GM23338 (cell line): ENCODE measurements around the gene EGFL7. TPM values are rescaled to one million over a fixed set of nuclear protein-coding genes. Genes with fewer than 3 reads are reported as not detected.

ENCODE experiments used
- ATAC-seq: fragments of 200-7000 bp; cut with Tn5 transposase; 3 replicates; pipeline ENCODE4 v1.9.1; 2020
- DNase-seq: peaks from one replicate; pipeline ENCODE4 v3.0.0-alpha.2; 2015; ENCODE audit warnings: low spot score
- H2AFZ ChIP-seq: fragments of 200-600 bp; sonication (generic); 2 replicates; pipeline ENCODE4 v1.8.0; 2016; ENCODE audit warnings: antibody characterized with exemption, mild to moderate bottlenecking, moderate library complexity
- H3F3A ChIP-seq: fragments of 200-600 bp; sonication (generic); replicated peaks from 2 replicates; pipeline ENCODE4 v1.8.0; 2017; ENCODE audit warnings: antibody characterized with exemption, mixed run types, low read depth
- H3K27ac ChIP-seq: fragments of 200-600 bp; sonication (generic); 2 replicates; pipeline ENCODE4 v1.6.1; 2016; ENCODE audit warnings: low read depth
- H3K27me3 ChIP-seq: fragments of 200-600 bp; sonication (generic); 2 replicates; pipeline ENCODE4 v1.8.0; 2016; ENCODE audit warnings: mild to moderate bottlenecking, mixed run types, moderate library complexity; ENCODE audit not compliant: insufficient read depth
- H3K36me3 ChIP-seq: fragments of 200-600 bp; sonication (generic); 2 replicates; pipeline ENCODE4 v1.8.0; 2016; ENCODE audit warnings: mild to moderate bottlenecking; ENCODE audit not compliant: insufficient read depth
- H3K4me1 ChIP-seq: fragments of 200-600 bp; sonication (generic); 2 replicates; pipeline ENCODE4 v1.8.0; 2016; ENCODE audit warnings: mild to moderate bottlenecking, moderate library complexity; ENCODE audit not compliant: insufficient read depth
- H3K4me2 ChIP-seq: fragments of 200-600 bp; sonication (generic); 2 replicates; pipeline ENCODE4 v1.7.1; 2017; ENCODE audit warnings: mixed run types
- H3K4me3 ChIP-seq: fragments of 200-600 bp; sonication (generic); 2 replicates; pipeline ENCODE4 v1.6.1; 2016; ENCODE audit warnings: mixed run types
- H3K79me2 ChIP-seq: fragments of 200-600 bp; sonication (generic); replicated peaks from 2 replicates; pipeline ENCODE4 v1.8.0; 2017; ENCODE audit warnings: mild to moderate bottlenecking; ENCODE audit not compliant: insufficient read depth
- H3K9me2 ChIP-seq: fragments of 200-600 bp; sonication (generic); 2 replicates; pipeline ENCODE4 v1.8.0; 2017; ENCODE audit not compliant: insufficient read depth
- H4K20me1 ChIP-seq: fragments of 200-600 bp; sonication (generic); replicated peaks from 2 replicates; pipeline ENCODE4 v1.8.0; 2017; ENCODE audit warnings: mild to moderate bottlenecking; ENCODE audit not compliant: insufficient read depth
- H3K27ac Mint-ChIP-seq: 2 replicates; pipeline ENCODE4 v1.8.0; 2020; ENCODE audit warnings: inconsistent platforms, mild to moderate bottlenecking, moderate library complexity, mixed read lengths
- H3K27me3 Mint-ChIP-seq: 3 replicates; pipeline ENCODE4 v1.8.0; 2022; ENCODE audit warnings: low read depth, mild to moderate bottlenecking, moderate library complexity, mixed read lengths, inconsistent platforms; ENCODE audit not compliant: insufficient read depth, poor library complexity
- H3K36me3 Mint-ChIP-seq: 3 replicates; pipeline ENCODE4 v1.8.0; 2021; ENCODE audit warnings: low read depth, mild to moderate bottlenecking, inconsistent platforms, moderate library complexity, mixed read lengths
- H3K4me1 Mint-ChIP-seq: 3 replicates; pipeline ENCODE4 v1.8.0; 2020; ENCODE audit warnings: mild to moderate bottlenecking, inconsistent platforms, mixed read lengths
- H3K4me3 Mint-ChIP-seq: 3 replicates; pipeline ENCODE4 v1.8.0; 2021; ENCODE audit warnings: moderate library complexity, mild to moderate bottlenecking, inconsistent platforms, mixed read lengths
- H3K9me3 Mint-ChIP-seq: 3 replicates; pipeline ENCODE4 v1.8.0; 2020; ENCODE audit warnings: moderate library complexity, mild to moderate bottlenecking, inconsistent platforms, mixed read lengths
- CREB1 ChIP-seq: fragments of 250-450 bp; sonication (Bioruptor Pico); IDR thresholded peaks from 2 replicates; pipeline ENCODE4 v1.5.0; 2020; ENCODE audit warnings: low read depth, mild to moderate bottlenecking, moderate library complexity
- CTCF ChIP-seq, 2 experiments: fragments of 200-600 bp in 1 of 2; sonication (generic) in 1 of 2; conservative IDR thresholded peaks; 2 replicates each; pipeline versions ENCODE4 v1.5.1 to v1.6.1; 2016 to 2017; ENCODE audit warnings: antibody characterized with exemption in 2 of 2, low read depth in 2 of 2, mild to moderate bottlenecking in 2 of 2, moderate library complexity in 1 of 2
- ETS1 ChIP-seq: IDR thresholded peaks from 2 replicates; pipeline ENCODE4 v1.6.1; 2016; ENCODE audit warnings: antibody characterized with exemption
- EZH2phosphoT487 ChIP-seq: fragments of 200-600 bp; sonication (generic); IDR thresholded peaks from one replicate; pipeline ENCODE4 v1.8.1; 2018; ENCODE audit warnings: antibody characterized with exemption; ENCODE audit not compliant: unreplicated experiment
- JUNB ChIP-seq: IDR thresholded peaks from one replicate; pipeline ENCODE4 v1.6.1; 2016; ENCODE audit warnings: antibody characterized with exemption; ENCODE audit not compliant: unreplicated experiment
- NANOG ChIP-seq: IDR thresholded peaks from 2 replicates; pipeline ENCODE4 v1.6.1; 2016; ENCODE audit warnings: antibody characterized with exemption, borderline replicate concordance
- POLR2AphosphoS5 ChIP-seq: IDR thresholded peaks from 2 replicates; pipeline ENCODE4 v1.6.1; 2016; ENCODE audit warnings: antibody characterized with exemption, low read depth
- ZNF331 ChIP-seq: fragments of 250-450 bp; sonication (Bioruptor Pico); IDR thresholded peaks from 2 replicates; pipeline ENCODE4 v1.5.0; 2020; ENCODE audit warnings: low read depth, mild to moderate bottlenecking, moderate library complexity
- polyA plus RNA-seq: library from polyadenylated mRNA; unstranded; fragments of >200 nt; fragmentation: Nextera tagmentation; extraction: Ambion mirVana; gene quantifications from 2 replicates; pipeline ENCODE4 v1.2.1, GENCODE V29; 2016
- total RNA-seq: library from RNA; depleted of rRNA; stranded (reverse); fragments of >200 nt; shearing (Covaris generic); gene quantifications from 2 replicates; pipeline ENCODE4 v1.2.3, GENCODE V29; 2014

The EGFL7 gene
- total and polyA plus RNA-seq, 2 experiments from 2014 or later, result 44.4 to 60.8 TPM

DNA sequence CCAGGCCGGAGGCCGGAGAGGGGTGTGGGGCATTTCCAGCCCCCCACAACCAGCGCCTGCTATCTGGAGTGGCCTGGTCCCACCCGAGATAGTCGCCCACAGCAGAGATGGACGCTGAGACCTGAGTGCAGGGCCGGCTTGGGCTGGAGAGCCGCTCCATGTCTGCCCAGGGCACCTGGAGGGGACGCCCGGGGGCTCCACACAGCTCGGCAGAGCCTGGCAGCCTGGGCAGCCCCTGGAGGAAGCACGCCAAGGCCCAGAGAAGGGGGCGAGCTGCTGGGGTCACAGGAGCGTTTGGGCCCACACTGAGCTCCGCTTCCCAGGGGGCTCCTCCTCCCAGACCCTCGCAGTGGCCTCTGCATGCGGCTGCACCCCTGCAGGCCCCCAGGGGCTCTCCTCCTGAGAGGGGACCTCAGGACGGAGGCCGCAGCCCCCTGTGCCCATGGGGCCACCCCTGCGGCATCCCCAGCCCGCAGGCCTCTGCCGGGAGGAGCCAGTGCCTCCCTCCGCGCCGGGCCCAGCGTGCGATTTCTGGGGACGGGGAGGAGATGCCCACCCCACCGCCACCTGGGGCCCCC lies 42.2 kb upstream of the EGFL7 start (continued):
- TF ChIP-seq NANOG (no peak), CTCF (conservative IDR thresholded peaks at IDR 0.05; ENCODE audit: low read depth in 2 of 2) (no peak), ETS1 (no peak), JUNB (no peak)

DNA sequence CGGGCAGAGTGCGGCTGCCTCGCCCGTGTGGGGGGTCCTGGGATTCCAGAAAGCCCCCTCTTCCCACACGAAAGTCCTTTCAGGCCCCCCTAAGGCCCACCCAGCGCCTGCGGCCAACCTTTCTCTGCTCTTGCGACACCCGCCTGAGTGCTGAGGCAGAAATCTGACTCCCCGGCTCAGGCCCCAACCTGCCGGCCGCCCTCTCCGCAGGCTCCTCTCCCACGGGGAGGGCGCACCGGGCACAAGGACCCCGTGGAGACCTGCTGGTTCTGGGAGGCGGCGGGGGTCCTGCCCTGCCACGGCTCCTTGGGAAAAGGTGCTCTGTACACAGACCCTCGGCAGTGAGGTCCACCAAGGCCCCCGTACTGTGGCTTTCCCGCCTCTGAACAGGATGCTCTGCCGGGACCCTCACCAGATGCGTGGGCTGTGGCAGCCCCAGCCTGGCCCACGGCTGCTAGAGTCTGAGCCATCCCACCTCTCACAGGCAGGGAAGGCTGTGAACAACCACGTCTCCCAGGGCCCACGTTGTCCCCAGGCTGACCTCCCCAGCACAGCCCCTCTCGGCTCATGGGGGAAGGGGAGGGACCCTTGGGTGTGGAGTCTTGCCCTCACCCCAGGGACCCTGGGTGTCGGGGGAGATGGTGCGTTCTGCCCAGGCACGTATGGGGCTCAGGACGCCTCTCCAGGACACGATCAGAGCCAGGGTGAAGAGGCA lies 41.5 kb upstream of the EGFL7 start:
- Mint-ChIP-seq H3K36me3 (no peaks in the 10 kb centered on the region), H3K27me3 (peaks cover 3% of the 10 kb centered on the region), H3K27ac (no peak overlapping the region), H3K9me3 (no peaks in the 10 kb centered on the region), H3K4me3 (no peak overlapping the region), H3K4me1 (no peaks in the 10 kb centered on the region; the same call in 2 of the 3 replicates)
- Histone ChIP-seq H3K27me3 (no peaks in the 10 kb centered on the region), H3K27ac (no peak overlapping the region), H3K36me3 (no peaks in the 10 kb centered on the region), H2AFZ (no peak overlapping the region), H4K20me1 (no peaks in the 10 kb centered on the region), H3K9me2 (no peaks in the 10 kb centered on the region), H3K4me1 (no peaks in the 10 kb centered on the region), H3F3A (no peaks in the 10 kb centered on the region), H3K4me2 (no peak overlapping the region), H3K79me2 (no peaks in the 10 kb centered on the region), H3K4me3 (no peak overlapping the region)
- ATAC-seq (peak; percentile 26), DNase-seq (no peak)
- TF ChIP-seq NANOG (no peak), CTCF (conservative IDR thresholded peaks at IDR 0.05; ENCODE audit: low read depth in 2 of 2) (no peak)

GRCh38 chr9:136621734-136622093 lies 41.0 kb upstream of the EGFL7 start:
- H2AFZ ChIP-seq, result no peak overlapping the region
- no peaks in the 10 kb centered on the region for H3K27me3 ChIP-seq
- Mint-ChIP-seq H3K4me3 (no peak overlapping the region), H3K27me3 (peaks cover 3% of the 10 kb centered on the region), H3K27ac (no peak overlapping the region), H3K36me3 (no peaks in the 10 kb centered on the region), H3K9me3 (no peaks in the 10 kb centered on the region), H3K4me1 (peaks cover 1% of the 10 kb centered on the region; the same call in 2 of the 3 replicates)
- no peaks in the 10 kb centered on the region for H3K36me3 ChIP-seq
- no peak overlapping the region for H3K4me2 ChIP-seq
- H3F3A ChIP-seq, result no peaks in the 10 kb centered on the region
- no peak overlapping the region for H3K4me3 ChIP-seq
- H4K20me1 ChIP-seq, result no peaks in the 10 kb centered on the region
- ATAC-seq, result no peak
- H3K27ac ChIP-seq, result no peak overlapping the region
- DNase-seq, result no peak
- H3K79me2 ChIP-seq, result no peaks in the 10 kb centered on the region
- H3K4me1 ChIP-seq, result no peaks in the 10 kb centered on the region
- no peaks in the 10 kb centered on the region for H3K9me2 ChIP-seq
- TF ChIP-seq ZNF331 (CRISPR knock-in tag) (no peak), NANOG (no peak), CREB1 (CRISPR knock-in tag) (no peak), JUNB (no peak), EZH2phosphoT487 (no peak), POLR2AphosphoS5 (no peak), ETS1 (no peak)
